HTERT RPE-1 (cell line): ENCODE measurements around the gene CDH18.

Source experiments
- in situ Hi-C: fragments of 300-500 bp; cut with MboI; formaldehyde crosslinking; loops from 4 replicates; pipeline ENCODE4 v1.14.3; 2020; ENCODE audit warnings: low sequenced_read_pairs

The CDH18 gene

GRCh38 chr5:19928562-19929421 lies 59.2 kb downstream of the CDH18 start:
- in situ Hi-C loops = no loop called here

- in situ Hi-C loops = no loop called here
Observed at GRCh38 chr5:19927919-19928318, 60.1 kb downstream of the CDH18 start.

- in situ Hi-C loops = no loop called here
Observed at GRCh38 chr5:19927170-19927569, 60.8 kb downstream of the CDH18 start.

GRCh38 chr5:19923742-19924141 lies 64.3 kb downstream of the CDH18 start:
- in situ Hi-C loops = no loop called here

GRCh38 chr5:19920761-19921160 lies 67.2 kb downstream of the CDH18 start:
- in situ Hi-C loops = no loop called here

- in situ Hi-C loops = no loop called here
Observed at GRCh38 chr5:19918780-19919179, 69.2 kb downstream of the CDH18 start.

GRCh38 chr5:19917588-19918122 lies 70.3 kb downstream of the CDH18 start:
- in situ Hi-C loops = no loop called here

GRCh38 chr5:19910136-19910535 lies 77.9 kb downstream of the CDH18 start:
- in situ Hi-C loops = no loop called here

GRCh38 chr5:19904766-19905165 lies 83.2 kb downstream of the CDH18 start:
- in situ Hi-C loops = no loop called here

- in situ Hi-C loops = no loop called here
Observed at GRCh38 chr5:19903611-19904010, 84.4 kb downstream of the CDH18 start.

GRCh38 chr5:19902316-19902934 lies 85.6 kb downstream of the CDH18 start:
- in situ Hi-C loops = no loop called here

- in situ Hi-C loops = no loop called here
Observed at GRCh38 chr5:19900269-19900668, 87.7 kb downstream of the CDH18 start.

GRCh38 chr5:19891658-19892057 lies 96.3 kb downstream of the CDH18 start:
- in situ Hi-C loops = no loop called here

- in situ Hi-C loops = no loop called here
Observed at GRCh38 chr5:19886123-19886917, 101.7 kb downstream of the CDH18 start.

GRCh38 chr5:19885040-19885824 lies 102.8 kb downstream of the CDH18 start:
- in situ Hi-C loops = no loop called here

GRCh38 chr5:19880859-19881436 lies 107.1 kb downstream of the CDH18 start:
- in situ Hi-C loops = no loop called here

- in situ Hi-C loops = no loop called here
Observed at GRCh38 chr5:19880458-19880857, 107.5 kb downstream of the CDH18 start.

GRCh38 chr5:19874811-19875210 lies 113.2 kb downstream of the CDH18 start:
- in situ Hi-C loops = no loop called here

- in situ Hi-C loops = no loop called here
Observed at GRCh38 chr5:19866090-19866450, 121.9 kb downstream of the CDH18 start.
